22Rv1 (cell line): ENCODE data around the gene MYL4.

Experiments used
- CTCF ChIP-seq: fragments of 450-650 bp; IDR thresholded peaks from 2 replicates; pipeline ENCODE4 v1.5.1; 2017; ENCODE audit warnings: mild to moderate bottlenecking
- ZFX ChIP-seq: fragments of 450-650 bp; IDR thresholded peaks from 2 replicates; pipeline ENCODE4 v1.6.1; 2017; ENCODE audit warnings: antibody characterized with exemption, borderline replicate concordance

DNA sequence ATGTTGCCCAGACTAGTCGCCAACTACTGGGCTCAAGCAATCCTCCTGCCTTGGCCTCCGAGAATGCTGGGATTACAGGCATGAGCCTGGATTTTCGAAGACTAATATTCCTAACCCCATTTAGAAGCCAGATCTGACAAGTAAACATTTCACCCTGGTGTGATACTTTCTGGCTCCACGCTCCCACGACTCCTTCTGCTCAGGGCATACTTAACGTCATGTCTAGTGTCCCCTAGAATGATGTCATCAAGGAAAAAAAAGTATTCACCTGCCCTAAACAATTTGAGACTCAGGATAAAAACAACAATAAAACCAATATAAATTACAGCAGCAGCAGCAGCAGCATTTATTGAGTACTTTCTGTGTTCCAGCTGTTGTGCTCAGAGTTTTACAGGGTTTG is 57.6 kb downstream of the MYL4 start:
- TF ChIP-seq CTCF (no peak), ZFX (no peak)
